Nephron progenitor cell (in vitro differentiated cells): ENCODE results near the gene BAZ2A.

Experiments used
- DNase-seq: peaks from one replicate; pipeline ENCODE4 v3.0.0; 2021
- H3K27ac Mint-ChIP-seq: 2 replicates; pipeline ENCODE4 v1.8.0; 2021; ENCODE audit warnings: mild to moderate bottlenecking, moderate library complexity, mixed read lengths
- H3K27me3 Mint-ChIP-seq: 2 replicates; pipeline ENCODE4 v1.8.0; 2021; ENCODE audit warnings: mild to moderate bottlenecking, low read depth, mixed read lengths; ENCODE audit not compliant: poor library complexity
- H3K36me3 Mint-ChIP-seq: 2 replicates; pipeline ENCODE4 v1.8.0; 2021; ENCODE audit warnings: low read depth, mixed read lengths
- H3K4me1 Mint-ChIP-seq: 2 replicates; pipeline ENCODE4 v1.8.0; 2021; ENCODE audit warnings: mixed read lengths
- H3K4me3 Mint-ChIP-seq: 2 replicates; pipeline ENCODE4 v1.8.0; 2021; ENCODE audit warnings: mild to moderate bottlenecking, moderate library complexity, mixed read lengths
- H3K9me3 Mint-ChIP-seq: 2 replicates; pipeline ENCODE4 v1.8.0; 2021; ENCODE audit warnings: mild to moderate bottlenecking, moderate library complexity, mixed read lengths
- CTCF ChIP-seq: fragments of 200-600 bp; sonication (generic); IDR thresholded peaks from 2 replicates; pipeline ENCODE4 v1.5.0; 2021; ENCODE audit warnings: antibody characterized with exemption

The BAZ2A gene

GRCh38 chr12:56633468-56634241 is 3.5 kb upstream of the BAZ2A start:
- Mint-ChIP-seq H3K4me3 (peak overlapping the region; percentile 96), H3K4me1 (peaks cover 89% of the 10 kb centered on the region), H3K27me3 (no peaks in the 10 kb centered on the region), H3K9me3 (no peaks in the 10 kb centered on the region), H3K27ac (peak overlapping the region; percentile 95), H3K36me3 (peaks cover 11% of the 10 kb centered on the region)
- peak; percentile 6 for DNase-seq
- TF ChIP-seq CTCF: no peak

- DNase-seq: no peak
- peak overlapping the region; percentile 89 for H3K27ac Mint-ChIP-seq
- no peaks in the 10 kb centered on the region for H3K27me3 Mint-ChIP-seq
- peaks cover 91% of the 10 kb centered on the region for H3K4me1 Mint-ChIP-seq
- peaks cover 7% of the 10 kb centered on the region for H3K36me3 Mint-ChIP-seq
- TF ChIP-seq CTCF: no peak
- no peaks in the 10 kb centered on the region for H3K9me3 Mint-ChIP-seq
- H3K4me3 Mint-ChIP-seq: peak overlapping the region; percentile 96
Measured at GRCh38 chr12:56632701-56633467, 2.8 kb upstream of the BAZ2A start.

- peak overlapping the region; percentile 89 for H3K27ac Mint-ChIP-seq
- H3K36me3 Mint-ChIP-seq: peaks cover 4% of the 10 kb centered on the region
- H3K4me1 Mint-ChIP-seq: peaks cover 88% of the 10 kb centered on the region
Measured at GRCh38 chr12:56631790-56632700, 1.9 kb upstream of the BAZ2A start.

GRCh38 chr12:56629459-56630179 is 507 bp downstream of the BAZ2A start:
- Mint-ChIP-seq H3K27ac (peak overlapping the region; percentile 86), H3K36me3 (peaks cover 17% of the 10 kb centered on the region), H3K9me3 (no peaks in the 10 kb centered on the region), H3K4me1 (peaks cover 77% of the 10 kb centered on the region), H3K27me3 (no peaks in the 10 kb centered on the region), H3K4me3 (peak overlapping the region; percentile 96)
- peak; percentile 41 for DNase-seq
- no peak for TF ChIP-seq CTCF

More at GRCh38 chr12:56631790-56632700, 1.9 kb upstream of the BAZ2A start:
- H3K9me3 Mint-ChIP-seq: no peaks in the 10 kb centered on the region
- DNase-seq: peak; percentile 79
- H3K27me3 Mint-ChIP-seq: no peaks in the 10 kb centered on the region
- no peak for TF ChIP-seq CTCF
- peak overlapping the region; percentile 96 for H3K4me3 Mint-ChIP-seq
